Stimulated activated CD8-positive, alpha-beta memory T cell treated with anti-CD3 and anti-CD28 coated beads, Interleukin-12 subunit alpha, Interleukin-12 subunit beta, amount 100 ng/mL, for 24 hours (primary cell): ENCODE measurements around the gene OXLD1.

ENCODE experiments used
- DNase-seq: peaks from one replicate; pipeline ENCODE4 v3.0.0-alpha.2; 2020; ENCODE audit errors: extremely low read depth

Gene OXLD1

GRCh38 chr17:81702934-81703746 is 36.7 kb upstream of the OXLD1 start, which contains the start of gene MRPL12:
Gene MRPL12, plus strand, starts transcription at chr17:81703367. Its CDS starts 135 bp downstream, at chr17:81703502.
- DNase-seq = peak; percentile 80

GRCh38 chr17:81701288-81702071 is 35.1 kb upstream of the OXLD1 start:
- no peak for DNase-seq

GRCh38 chr17:81700353-81701287 is 34.2 kb upstream of the OXLD1 start:
- no peak for DNase-seq

GRCh38 chr17:81697261-81698044 is 31.0 kb upstream of the OXLD1 start:
- DNase-seq = no peak

- DNase-seq = no peak
Observed at GRCh38 chr17:81696218-81696941, 30.0 kb upstream of the OXLD1 start.

GRCh38 chr17:81695801-81696200 is 29.4 kb upstream of the OXLD1 start:
- no peak for DNase-seq

GRCh38 chr17:81695211-81695610 is 28.8 kb upstream of the OXLD1 start:
- DNase-seq = no peak

GRCh38 chr17:81694810-81695209 is 28.4 kb upstream of the OXLD1 start:
- no peak for DNase-seq

- DNase-seq = no peak
Observed at GRCh38 chr17:81693509-81694210, 27.3 kb upstream of the OXLD1 start.

GRCh38 chr17:81691608-81692007 is 25.2 kb upstream of the OXLD1 start:
- no peak for DNase-seq

GRCh38 chr17:81691196-81691595 is 24.8 kb upstream of the OXLD1 start:
- DNase-seq = no peak

GRCh38 chr17:81690549-81690948 is 24.1 kb upstream of the OXLD1 start:
- no peak for DNase-seq

- no peak for DNase-seq
Observed at GRCh38 chr17:81690066-81690465, 23.7 kb upstream of the OXLD1 start.

- no peak for DNase-seq
Observed at GRCh38 chr17:81688616-81689015, 22.2 kb upstream of the OXLD1 start.

GRCh38 chr17:81687770-81688541 is 21.6 kb upstream of the OXLD1 start:
- DNase-seq = no peak

- no peak for DNase-seq
Observed at GRCh38 chr17:81686614-81687013, 20.2 kb upstream of the OXLD1 start.

GRCh38 chr17:81685108-81685507 is 18.7 kb upstream of the OXLD1 start:
- DNase-seq = no peak

GRCh38 chr17:81684442-81684911 is 18.1 kb upstream of the OXLD1 start:
- DNase-seq = no peak
